GM18909 (cell line): ENCODE measurements around the gene RB1.
"Not testable (repeated sequence)": the region's sequence is repeated elsewhere in the genome, so short reads cannot be mapped to it uniquely, and the experiment has no call there.

Source experiments
- ATAC-seq: cut with Tn5 transposase; IDR thresholded peaks from one replicate; pipeline ENCODE4 v1.9.1; 2021; ENCODE audit warnings: mild to moderate bottlenecking; ENCODE audit not compliant: unreplicated experiment, poor library complexity

RB1 gene

GRCh38 chr13:48443442-48444208, 140.1 kb downstream of the RB1 start:
- no peak for ATAC-seq

- ATAC-seq, result no peak
These were observed 142.9 kb downstream of the RB1 start for GRCh38 chr13:48446464-48446863.

- ATAC-seq, result no peak
These were observed 144.9 kb downstream of the RB1 start for GRCh38 chr13:48448285-48448958.

- no peak for ATAC-seq
These were observed 145.5 kb downstream of the RB1 start for GRCh38 chr13:48448959-48449614.

- ATAC-seq, result no peak
These were observed 146.1 kb downstream of the RB1 start for GRCh38 chr13:48449656-48450055.

- ATAC-seq, result not testable (repeated sequence)
These were observed 147.6 kb downstream of the RB1 start for GRCh38 chr13:48451196-48451595.

- no peak for ATAC-seq
These were observed 153.0 kb downstream of the RB1 start for GRCh38 chr13:48456546-48456945.

GRCh38 chr13:48457578-48458242, 154.2 kb downstream of the RB1 start:
- no peak for ATAC-seq

- ATAC-seq, result no peak
These were observed 171.7 kb downstream of the RB1 start for GRCh38 chr13:48475230-48475629.

- ATAC-seq, result no peak
These were observed 172.7 kb downstream of the RB1 start for GRCh38 chr13:48476215-48476614.

GRCh38 chr13:48476686-48477085, 173.1 kb downstream of the RB1 start:
- no peak for ATAC-seq

GRCh38 chr13:48477191-48477855, 173.8 kb downstream of the RB1 start:
- ATAC-seq, result peak; percentile 67

GRCh38 chr13:48478391-48478790, 174.8 kb downstream of the RB1 start:
- no peak for ATAC-seq

- ATAC-seq, result no peak
These were observed 180.0 kb downstream of the RB1 start for GRCh38 chr13:48483575-48483974.

- no peak for ATAC-seq
These were observed 181.9 kb downstream of the RB1 start for GRCh38 chr13:48485432-48485831.

GRCh38 chr13:48486362-48486761, 182.8 kb downstream of the RB1 start:
- ATAC-seq, result no peak

- no peak for ATAC-seq
These were observed 183.3 kb downstream of the RB1 start for GRCh38 chr13:48486836-48487235.

- no peak for ATAC-seq
These were observed 184.4 kb downstream of the RB1 start for GRCh38 chr13:48487968-48488367.

GRCh38 chr13:48488995-48489394, 185.4 kb downstream of the RB1 start:
- no peak for ATAC-seq

GRCh38 chr13:48489666-48490065, 186.1 kb downstream of the RB1 start:
- ATAC-seq, result no peak
